GM12878 (cell line): Measurements from ENCODE around the gene ZNF792. TPM values are rescaled to one million over a fixed set of nuclear protein-coding genes. Genes with fewer than 3 reads are reported as not detected.

ENCODE experiments used
- ATF2 ChIP-seq: IDR thresholded peaks from 2 replicates; pipeline ENCODE4 v1.6.1; 2012; ENCODE audit warnings: low read length, inconsistent platforms
- CBFB ChIP-seq: IDR thresholded peaks from 2 replicates; pipeline ENCODE4 v1.6.1; 2016; ENCODE audit warnings: antibody characterized with exemption, low read depth
- FOXK2 ChIP-seq: fragments of 450-650 bp; IDR thresholded peaks from 2 replicates; pipeline ENCODE4 v1.6.1; 2017; ENCODE audit warnings: mild to moderate bottlenecking, moderate library complexity
- MEF2B ChIP-seq: fragments of 450-650 bp; IDR thresholded peaks from 2 replicates; pipeline ENCODE4 v1.6.1; 2018; ENCODE audit warnings: mild to moderate bottlenecking, moderate library complexity; ENCODE audit not compliant: partially characterized antibody, poor library complexity, severe bottlenecking
- MTA2 ChIP-seq: fragments of 450-650 bp; IDR thresholded peaks from 2 replicates; pipeline ENCODE4 v1.6.1; 2016; ENCODE audit warnings: low read depth, mild to moderate bottlenecking, moderate library complexity
- PRDM15 ChIP-seq: fragments of 450-650 bp; formaldehyde crosslinking; IDR thresholded peaks from 2 replicates; pipeline ENCODE4 v1.4.0; 2020; ENCODE audit warnings: mild to moderate bottlenecking, moderate library complexity
- RFX5 ChIP-seq: IDR thresholded peaks from 2 replicates; pipeline ENCODE4 v1.6.1; 2011; ENCODE audit warnings: low read depth, low read length, improper control_type of control experiment
- RUNX3 ChIP-seq: IDR thresholded peaks from 2 replicates; pipeline ENCODE4 v1.6.1; 2012; ENCODE audit warnings: low read length, inconsistent platforms
- WRNIP1 ChIP-seq: IDR thresholded peaks from 2 replicates; pipeline ENCODE4 v1.6.1; 2011; ENCODE audit warnings: low read depth, low read length, improper control_type of control experiment, borderline replicate concordance
- ZBTB40 ChIP-seq: fragments of 450-650 bp; IDR thresholded peaks from 2 replicates; pipeline ENCODE4 v1.6.1; 2016; ENCODE audit warnings: mild to moderate bottlenecking, moderate library complexity, borderline replicate concordance
- polyA plus RNA-seq, 11 experiments: library from polyadenylated mRNA; depleted of rRNA in 4 of 11; unstranded in 6 of 11; stranded (reverse) in 5 of 11; fragments of >200 nt; fragmentation: Nextera tagmentation in 4 of 11; fragmentation: Illumina TruSeq in 1 of 11; extraction: Ambion mirVana in 4 of 11; extraction: Trizol in 1 of 11; gene quantifications; 1 replicate in 1 of 11; 2 replicates in 10 of 11; pipeline versions ENCODE4 v1.2.1 to v1.2.3, GENCODE V29; 2011 to 2016; ENCODE audit warnings: inconsistent platforms in 2 of 11, missing spikeins in 2 of 11, low read depth in 1 of 11
- total RNA-seq, 4 experiments: library from RNA; depleted of rRNA in 3 of 4; stranded (reverse); fragments of >200 nt in 3 of 4; fragmentation: Illumina TruSeq in 1 of 4; extraction: Trizol in 1 of 4; gene quantifications; 2 replicates each; pipeline versions ENCODE4 v1.2.1 to v1.2.3, GENCODE V29; 2013 to 2021

The ZNF792 gene
- total and polyA plus RNA-seq, 10 of the 15 experiments (the other 5 are each of a cell fraction or from before 2014, with no cell fraction given): 0.53 to 4.8 (median 1.3) TPM

- no peak for TF ChIP-seq ZBTB40
- TF ChIP-seq WRNIP1: no peak
- no peak for TF ChIP-seq FOXK2
- no peak for TF ChIP-seq MEF2B
- no peak for TF ChIP-seq RFX5
- TF ChIP-seq CBFB: no peak
- TF ChIP-seq MTA2: no peak
- no peak for TF ChIP-seq ATF2
- no peak for TF ChIP-seq PRDM15 (CRISPR knock-in tag)
- no peak for TF ChIP-seq RUNX3
Measured at GRCh38 chr19:34975056-34975455, 11.0 kb upstream of the ZNF792 start (continued).
